Inferior parietal cortex (tissue), 1 donor: ENCODE results near the gene CALML3.
"Not testable (repeated sequence)": the region's sequence is repeated elsewhere in the genome, so short reads cannot be mapped to it uniquely, and the experiment has no call there.

Experiments used
- DNase-seq: peaks from one replicate; pipeline ENCODE4 v3.0.0-alpha.2; 2016; ENCODE audit errors: extremely low spot score

Gene CALML3

DNA sequence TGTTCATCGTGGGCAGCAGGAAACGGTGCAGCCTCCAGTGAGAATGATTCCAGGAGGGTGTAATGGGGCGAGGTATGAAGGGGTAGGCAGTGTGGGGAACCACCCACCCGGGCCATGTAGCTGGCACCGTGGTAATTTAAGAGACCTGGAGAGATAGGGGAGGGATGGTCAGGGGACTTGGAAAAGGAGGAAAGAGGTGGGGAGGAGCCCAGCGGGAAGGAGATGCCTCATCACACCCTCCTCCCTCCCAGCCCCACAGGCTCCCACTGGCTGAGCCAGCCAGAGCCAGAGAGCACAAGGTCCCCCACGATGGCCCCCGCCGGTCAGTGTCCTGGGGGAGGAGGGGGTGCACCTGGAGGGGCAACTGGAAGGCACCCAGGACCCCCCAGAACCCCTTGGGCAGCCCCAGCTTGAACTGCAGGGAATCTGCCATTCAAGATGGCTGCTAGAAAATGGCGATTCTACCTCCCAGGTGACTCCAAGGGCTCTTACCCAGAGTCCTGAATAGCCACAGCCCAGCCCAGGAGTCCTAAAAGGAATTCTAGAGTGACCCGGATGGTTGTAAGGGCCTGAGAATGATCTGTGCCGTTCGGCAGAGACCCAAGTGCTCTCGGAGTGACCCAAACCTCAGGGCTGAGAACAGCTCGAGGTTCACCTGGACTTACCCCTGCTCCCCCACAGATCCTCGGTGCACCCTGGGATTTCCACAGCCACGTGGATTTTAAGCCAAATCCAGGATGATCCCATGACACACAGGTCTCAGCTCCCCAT is 28.8 kb downstream of the CALML3 start:
- no peak for DNase-seq

DNA sequence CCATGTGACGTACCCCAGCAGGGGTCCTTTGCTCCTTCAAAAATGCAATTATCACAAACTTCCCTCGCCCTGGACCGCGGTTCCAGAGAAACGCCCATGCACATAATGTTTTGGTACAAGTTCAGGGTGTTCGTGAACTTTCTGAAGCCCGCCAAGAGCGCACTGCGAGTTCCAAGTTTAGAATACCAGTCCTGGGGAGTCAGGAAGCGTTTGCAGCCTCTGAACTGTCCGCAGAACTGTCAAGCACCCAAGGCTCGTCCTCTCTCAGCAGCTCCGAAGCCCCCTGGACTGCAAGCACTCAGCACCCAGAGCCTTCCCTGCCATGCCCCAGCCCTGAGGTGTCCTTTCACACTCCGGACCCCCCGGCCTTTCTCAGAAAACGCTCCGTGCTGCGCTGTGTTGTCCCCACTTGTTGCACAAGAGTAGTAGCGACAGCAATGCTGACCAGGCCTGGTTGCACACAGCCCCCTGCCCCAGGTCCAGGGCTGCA is 30.3 kb downstream of the CALML3 start:
- no peak for DNase-seq

- DNase-seq = no peak
Measured at GRCh38 chr10:5555881-5556280, 31.1 kb downstream of the CALML3 start.

GRCh38 chr10:5556576-5556975 is 31.8 kb downstream of the CALML3 start:
- no peak for DNase-seq

DNA sequence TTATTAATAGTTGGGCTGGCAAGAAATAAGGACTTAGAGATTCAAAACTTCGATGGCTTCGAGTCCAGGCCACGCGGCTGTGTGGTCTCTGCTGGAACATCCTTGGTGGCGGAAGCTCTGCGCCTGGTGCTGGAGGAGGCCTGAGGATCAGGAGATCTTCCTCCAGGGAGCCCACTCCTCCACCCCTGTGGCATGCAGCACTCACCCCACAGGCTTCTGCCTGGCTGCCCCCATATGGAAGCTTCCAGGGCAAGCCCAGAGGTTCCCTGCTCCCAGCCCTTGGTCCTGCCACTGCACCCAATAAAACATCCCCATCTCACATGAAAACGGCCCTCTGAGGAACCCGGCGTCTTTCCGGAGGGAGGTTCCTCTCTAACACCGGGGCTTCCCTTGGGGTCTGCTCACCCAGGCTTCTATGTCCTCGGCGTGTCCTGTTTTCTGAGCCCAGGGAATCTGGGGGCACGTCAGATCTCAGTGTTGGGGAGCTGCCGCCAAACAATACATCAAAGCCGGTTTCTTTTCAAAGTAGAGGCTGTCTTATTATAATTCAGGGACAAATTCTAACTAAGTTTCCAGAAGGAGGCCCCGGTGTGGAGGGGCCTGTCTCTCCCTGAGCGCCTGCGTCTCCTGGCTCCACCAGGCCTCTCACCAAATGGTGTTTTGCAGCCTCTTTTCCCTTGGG is 32.4 kb downstream of the CALML3 start:
- no peak for DNase-seq

DNA sequence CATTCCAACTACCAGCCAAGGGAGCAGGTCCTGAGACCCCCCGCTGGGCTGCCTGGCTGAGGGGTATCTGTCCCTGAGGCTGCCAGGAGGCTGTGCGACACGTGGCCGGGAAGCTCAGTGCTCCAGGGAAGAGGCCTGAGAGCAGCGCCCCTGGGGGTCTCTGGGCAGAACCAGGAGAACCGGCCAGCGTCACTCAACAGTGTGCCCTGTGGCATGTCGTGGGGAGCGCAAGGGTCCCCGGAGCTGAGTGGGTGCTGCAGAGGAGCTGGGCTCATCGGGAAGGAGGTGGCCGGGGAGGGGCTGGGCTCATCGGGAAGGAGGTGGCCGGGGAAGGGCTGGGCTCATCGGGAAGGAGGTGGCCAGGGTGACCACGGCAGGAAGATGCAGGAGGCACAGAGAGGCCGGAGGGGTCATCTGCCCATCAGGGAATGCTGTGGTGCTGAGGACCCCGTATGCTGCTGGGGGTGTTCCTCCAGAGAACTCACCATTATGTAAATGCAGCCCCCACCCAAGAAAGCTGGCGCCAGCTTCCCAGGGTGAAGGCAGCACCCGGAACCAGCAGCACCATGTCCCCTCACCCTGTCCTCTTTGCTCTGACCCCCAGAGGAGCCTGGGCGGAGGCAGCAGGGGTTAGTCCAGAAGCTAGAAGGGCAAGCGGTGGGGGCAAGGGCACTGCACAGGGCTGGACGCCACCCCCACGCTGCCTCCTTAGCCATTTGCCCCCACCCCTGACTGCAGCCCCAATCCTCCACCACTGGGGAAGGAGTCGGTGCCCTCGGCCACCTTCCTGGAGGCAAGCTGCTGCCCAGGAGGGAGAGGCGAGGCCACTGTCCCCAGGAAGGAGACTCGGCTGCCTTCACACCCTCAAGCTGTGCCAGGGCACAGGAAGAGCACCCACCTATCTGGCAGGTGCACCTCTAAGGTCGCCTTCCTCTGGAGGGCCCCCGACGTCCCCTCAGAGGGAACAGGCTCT is 33.3 kb downstream of the CALML3 start:
- no peak for DNase-seq

GRCh38 chr10:5559022-5559421 is 34.3 kb downstream of the CALML3 start:
- DNase-seq = not testable (repeated sequence)

DNA sequence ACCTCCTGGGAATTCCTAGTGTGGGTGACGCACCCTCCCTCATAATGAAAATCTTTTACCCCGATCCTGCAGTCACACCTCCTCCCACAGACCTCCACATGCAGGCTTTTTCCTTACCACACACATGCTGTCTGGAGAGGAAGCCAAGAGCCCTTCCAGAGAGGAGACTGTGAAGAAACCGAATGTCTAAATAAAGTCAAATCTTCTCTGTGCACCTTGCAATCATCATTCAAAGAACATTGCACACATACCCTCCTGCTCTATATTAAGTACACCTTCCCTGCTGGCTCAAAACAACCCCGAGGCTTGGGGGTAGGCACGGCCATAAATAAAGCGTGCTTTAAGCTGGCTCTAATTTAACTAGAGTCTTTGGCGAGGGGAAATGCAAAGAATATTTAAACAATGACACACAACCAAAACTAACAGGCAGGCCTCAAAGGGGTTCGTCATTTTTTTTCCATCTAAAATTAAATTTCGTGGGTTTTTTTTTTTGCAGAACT is 34.9 kb downstream of the CALML3 start:
- DNase-seq = peak; percentile 32

DNA sequence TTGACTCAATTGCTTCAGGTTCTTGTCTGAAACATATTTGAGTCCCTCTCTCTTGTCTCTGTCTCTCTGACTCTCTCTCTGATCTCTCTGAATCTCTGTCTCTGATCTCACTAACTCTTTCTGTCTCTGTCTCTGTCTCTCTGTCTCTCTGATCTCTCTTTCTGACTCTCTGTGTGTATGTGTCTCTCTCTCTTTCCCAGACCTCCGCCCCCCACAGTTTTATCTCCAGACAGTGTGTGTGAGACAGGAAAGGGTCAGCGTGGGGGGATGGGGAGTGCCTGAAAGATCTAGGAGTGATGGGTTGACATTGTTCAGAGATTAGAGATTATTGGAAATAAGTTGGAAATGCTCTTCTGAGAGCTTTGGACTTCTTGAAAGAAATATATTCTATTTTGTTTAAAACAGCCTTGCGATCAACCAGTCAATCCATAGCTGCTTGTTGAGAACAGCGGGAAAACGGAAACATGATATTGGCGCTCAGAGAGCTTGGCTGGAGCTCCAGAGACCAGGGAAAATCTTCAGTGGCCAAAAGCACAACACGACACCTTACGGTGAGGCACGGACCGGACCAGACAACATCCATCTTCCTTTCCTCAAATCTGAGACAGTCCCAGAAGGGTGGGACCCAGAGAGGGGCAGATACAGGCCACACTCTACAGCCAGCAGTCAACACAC is 35.5 kb downstream of the CALML3 start:
- no peak for DNase-seq

- no peak for DNase-seq
Measured at GRCh38 chr10:5560817-5561703, 36.3 kb downstream of the CALML3 start.

GRCh38 chr10:5561704-5562645 is 37.2 kb downstream of the CALML3 start:
- no peak for DNase-seq

GRCh38 chr10:5563321-5563961 is 38.7 kb downstream of the CALML3 start:
- DNase-seq = no peak

DNA sequence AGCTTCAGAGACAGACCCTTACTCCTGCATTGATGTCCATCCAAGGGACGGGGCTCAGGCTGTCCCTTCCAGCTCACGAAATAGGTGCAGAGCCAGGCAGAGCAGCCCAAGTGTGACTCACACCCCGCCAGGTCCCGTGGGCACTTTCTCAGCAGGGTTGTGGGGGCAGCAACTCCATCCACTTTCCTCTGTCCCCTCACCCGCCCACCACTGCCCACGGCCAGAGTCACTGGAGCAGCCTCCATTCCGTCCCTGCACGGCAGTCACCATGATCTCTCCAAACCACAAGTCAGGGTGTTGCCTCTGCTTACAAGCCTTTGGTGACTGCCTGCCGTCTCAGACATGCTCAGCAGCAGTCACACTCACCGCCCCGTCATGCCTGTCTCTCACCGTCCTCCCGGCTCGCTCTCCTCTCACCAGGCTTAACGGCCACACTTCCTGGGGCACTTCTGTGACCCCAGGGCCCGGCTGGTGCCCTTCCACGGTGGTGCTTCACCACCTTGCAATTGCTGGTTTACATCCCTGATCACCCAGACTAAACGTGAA is 39.3 kb downstream of the CALML3 start:
- no peak for DNase-seq

GRCh38 chr10:5564537-5565204 is 39.9 kb downstream of the CALML3 start:
- no peak for DNase-seq

DNA sequence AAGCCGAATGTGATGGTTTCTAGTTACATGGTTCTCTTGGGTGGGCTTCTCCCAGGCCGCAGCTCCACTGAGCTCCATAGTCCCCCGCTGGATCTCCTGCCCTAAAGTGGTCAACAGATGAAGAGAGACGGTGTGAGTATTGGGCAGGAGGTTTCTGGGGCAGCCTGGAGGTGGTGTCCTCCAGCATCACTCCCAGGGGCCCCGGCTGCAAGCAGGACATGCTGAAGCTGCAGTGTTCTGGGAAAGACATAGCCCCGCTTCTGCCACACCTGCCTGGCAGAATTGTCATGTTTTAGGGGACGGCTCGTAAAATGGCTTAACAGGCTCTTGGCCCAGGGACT is 40.4 kb downstream of the CALML3 start:
- DNase-seq = no peak

DNA sequence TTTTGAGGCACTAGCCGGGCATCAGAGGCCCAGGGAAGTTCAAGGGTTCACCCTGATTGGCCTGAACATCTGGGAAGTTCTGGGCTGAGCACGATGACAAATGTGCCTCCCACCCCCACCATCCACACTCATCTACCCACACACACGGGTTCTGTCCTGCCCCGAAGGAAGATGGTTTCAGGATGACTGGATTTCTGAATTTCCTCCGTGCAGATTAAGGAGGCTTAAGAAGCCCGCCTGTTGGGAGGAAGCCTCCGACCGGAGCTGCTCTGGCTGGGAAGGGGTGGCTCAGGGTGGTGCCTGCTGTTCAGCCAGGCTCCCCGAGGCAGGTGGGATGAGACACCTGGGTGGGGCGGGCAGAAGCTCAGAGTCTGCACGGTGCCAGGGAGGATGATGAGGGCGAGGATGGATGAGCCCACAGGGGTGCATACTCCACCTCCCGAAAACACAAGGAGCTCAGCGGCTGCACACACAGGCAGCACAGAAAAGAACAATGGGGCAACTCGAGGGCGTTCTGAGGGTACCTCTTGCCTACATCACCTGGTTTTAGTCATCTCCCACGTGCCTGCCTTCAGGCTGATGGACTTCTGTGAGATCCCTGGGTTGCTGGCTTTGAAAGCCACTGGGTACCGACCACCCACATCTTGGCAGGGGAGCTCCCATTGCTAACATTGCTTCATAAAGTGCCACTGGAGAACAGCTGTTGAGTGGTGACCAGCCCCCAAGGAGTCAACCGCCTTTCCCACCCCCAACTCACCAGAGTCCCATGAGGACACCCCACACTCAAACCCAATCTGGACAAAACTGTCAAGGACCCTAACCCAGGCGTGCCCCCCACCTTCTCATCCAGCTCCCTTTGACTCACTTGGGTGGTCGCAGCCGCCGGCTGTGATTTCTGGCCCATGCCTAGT is 41.2 kb downstream of the CALML3 start:
- DNase-seq = no peak

DNA sequence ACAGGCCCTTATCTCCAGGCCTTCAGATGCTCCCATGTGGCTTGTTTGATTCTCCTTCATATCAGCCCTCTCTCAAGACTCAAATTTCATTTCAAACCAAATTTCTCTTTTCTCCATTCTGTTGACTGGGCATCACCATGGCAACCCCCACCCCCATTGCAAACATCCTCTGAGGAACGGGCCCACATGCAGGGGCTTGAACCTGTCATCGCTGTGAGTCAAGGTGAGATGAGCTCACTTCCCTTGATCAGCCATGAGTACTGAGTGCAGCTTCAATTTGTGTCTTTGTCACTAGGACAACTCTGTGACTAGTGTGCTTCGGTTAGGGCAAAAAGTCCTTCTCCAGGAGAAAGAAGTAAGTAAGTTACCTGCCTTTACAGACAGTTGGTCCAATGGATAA is 41.9 kb downstream of the CALML3 start:
- no peak for DNase-seq
